ENCODE data around the gene ANKRD35. TPM values are rescaled to one million over a fixed set of nuclear protein-coding genes. Genes with fewer than 3 reads are reported as not detected.

The ANKRD35 gene
- polyA plus RNA-seq, 3 donors = 0.40 to 1.5 (median 1.3) TPM

DNA sequence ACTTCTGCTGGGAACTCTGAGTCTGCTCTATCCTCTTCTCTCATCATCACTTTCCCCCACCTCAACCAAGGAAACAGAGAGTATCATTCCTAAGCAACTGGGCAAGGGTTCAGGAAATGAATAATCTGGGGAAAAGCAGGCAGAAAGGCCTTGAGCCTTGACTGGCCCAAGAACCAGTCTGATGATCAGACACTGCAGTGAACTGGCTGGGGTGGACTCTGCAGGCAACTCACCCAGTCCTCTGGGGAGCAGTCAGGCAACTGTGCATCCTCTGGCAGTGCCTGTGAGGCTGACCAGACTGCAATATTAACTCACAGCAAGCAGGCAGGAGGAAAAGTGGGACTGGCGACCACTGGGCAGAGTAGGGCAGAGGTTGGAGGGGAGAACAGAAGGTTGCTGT is 991 bp downstream of the ANKRD35 start:
- TF ChIP-seq, protein P1, sequence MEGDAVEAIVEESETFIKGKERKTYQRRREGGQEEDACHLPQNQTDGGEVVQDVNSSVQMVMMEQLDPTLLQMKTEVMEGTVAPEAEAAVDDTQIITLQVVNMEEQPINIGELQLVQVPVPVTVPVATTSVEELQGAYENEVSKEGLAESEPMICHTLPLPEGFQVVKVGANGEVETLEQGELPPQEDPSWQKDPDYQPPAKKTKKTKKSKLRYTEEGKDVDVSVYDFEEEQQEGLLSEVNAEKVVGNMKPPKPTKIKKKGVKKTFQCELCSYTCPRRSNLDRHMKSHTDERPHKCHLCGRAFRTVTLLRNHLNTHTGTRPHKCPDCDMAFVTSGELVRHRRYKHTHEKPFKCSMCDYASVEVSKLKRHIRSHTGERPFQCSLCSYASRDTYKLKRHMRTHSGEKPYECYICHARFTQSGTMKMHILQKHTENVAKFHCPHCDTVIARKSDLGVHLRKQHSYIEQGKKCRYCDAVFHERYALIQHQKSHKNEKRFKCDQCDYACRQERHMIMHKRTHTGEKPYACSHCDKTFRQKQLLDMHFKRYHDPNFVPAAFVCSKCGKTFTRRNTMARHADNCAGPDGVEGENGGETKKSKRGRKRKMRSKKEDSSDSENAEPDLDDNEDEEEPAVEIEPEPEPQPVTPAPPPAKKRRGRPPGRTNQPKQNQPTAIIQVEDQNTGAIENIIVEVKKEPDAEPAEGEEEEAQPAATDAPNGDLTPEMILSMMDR (IDR thresholded peaks at IDR 0.05) = no peak
- Mint-ChIP-seq H3K27me3 (ENCODE audit: low read depth in 3 of 3) (peaks cover 13 to 24% (median 16%) of the 10 kb centered on the region in 3 donors), H3K9me3 (peaks cover 0 to 2% (median 0%) of the 10 kb centered on the region in 7 donors), H3K36me3 (no peaks in the 10 kb centered on the region), H3K27ac (no peak overlapping the region), H3K4me3 (peak overlapping the region in 1 of 2 donors; percentile 92), H3K4me1 (peaks cover 19% of the 10 kb centered on the region)
- no peak overlapping the region for H3K9ac ChIP-seq (ENCODE audit: insufficient read depth, low read length, poor library complexity, severe bottlenecking)
- peaks cover 8 to 18% of the 10 kb centered on the region in 2 donors for H3K4me1 ChIP-seq (ENCODE audit: control insufficient read depth in 1 of 2, insufficient read depth in 2 of 2, low read length in 2 of 2)
- no peak for DNase-seq
- 94% methylated on average over 1 of the region's 1 CpG for WGBS (ENCODE audit: insufficient coverage)
- no peaks in the 10 kb centered on the region for H3K79me2 ChIP-seq (ENCODE audit: insufficient read depth, low read length)
- intact Hi-C loops (cut with micrococcal nuclease) = loop anchor here in 1 of 2 donors (5.0 kb wide), 1 partner anchor 37 kb away; the partner anchor contains the start of gene NUDT17
- no peak overlapping the region for H3K27ac ChIP-seq (ENCODE audit: low read depth in 1 of 2, low read length in 2 of 2)
- no peak overlapping the region for H2AFZ ChIP-seq (ENCODE audit: insufficient read depth, low read depth, low read length, poor library complexity, severe bottlenecking)
- H3K4me2 ChIP-seq (replicated peaks; ENCODE audit: extremely low read depth, low read length, poor library complexity, severe bottlenecking) = no peak overlapping the region
- no peaks in the 10 kb centered on the region for H4K20me1 ChIP-seq (ENCODE audit: insufficient read depth, low read length)
- H3K36me3 ChIP-seq (replicated peaks in 1 of 2; ENCODE audit: control insufficient read depth in 1 of 2, insufficient read depth in 2 of 2, low read length in 2 of 2) = no peaks in the 10 kb centered on the region
- H3K4me3 ChIP-seq (replicated peaks in 1 of 3; ENCODE audit: low read depth in 2 of 3, low read length in 3 of 3) = no peak overlapping the region
- peaks cover 5 to 14% of the 10 kb centered on the region in 2 donors for H3K27me3 ChIP-seq (ENCODE audit: control insufficient read depth in 2 of 2, insufficient read depth in 2 of 2, low read length in 2 of 2)
- no peaks in the 10 kb centered on the region for H3K9me3 ChIP-seq (replicated peaks in 1 of 2; ENCODE audit: control insufficient read depth in 1 of 2, insufficient read depth in 1 of 2, low read length in 2 of 2)

DNA sequence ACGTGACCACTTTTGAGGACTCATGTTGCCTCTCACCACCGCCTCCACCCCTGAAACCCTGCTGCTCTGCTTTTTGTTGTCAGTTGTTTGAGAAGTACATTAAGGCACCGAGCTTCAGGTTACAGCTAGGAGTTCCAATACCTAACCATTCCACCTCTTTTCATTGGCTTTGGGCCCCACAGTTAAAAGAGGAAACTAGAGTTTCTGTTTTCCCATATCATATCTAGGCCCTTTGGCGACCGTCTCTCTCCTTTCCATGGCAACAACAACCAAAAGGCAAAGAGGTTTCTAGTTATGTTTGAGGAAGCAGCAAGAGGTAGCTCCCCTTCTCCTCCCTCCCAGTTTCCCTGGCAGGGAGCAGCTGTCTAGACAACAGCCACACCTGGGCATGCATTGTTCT is 5.9 kb downstream of the ANKRD35 start:
- Mint-ChIP-seq H3K36me3 (no peaks in the 10 kb centered on the region), H3K9me3 (peaks cover 0 to 3% (median 0%) of the 10 kb centered on the region in 7 donors), H3K27ac (no peak overlapping the region), H3K27me3 (ENCODE audit: low read depth in 3 of 3) (peaks cover 3 to 14% (median 6%) of the 10 kb centered on the region in 3 donors), H3K4me1 (peaks cover 8% of the 10 kb centered on the region), H3K4me3 (no peak overlapping the region)
- H2AFZ ChIP-seq (ENCODE audit: insufficient read depth, low read depth, low read length, poor library complexity, severe bottlenecking) = no peak overlapping the region
- H3K9me3 ChIP-seq (replicated peaks in 1 of 2; ENCODE audit: control insufficient read depth in 1 of 2, insufficient read depth in 1 of 2, low read length in 2 of 2) = no peaks in the 10 kb centered on the region
- intact Hi-C loops (cut with micrococcal nuclease) = no loop called here
- H3K9ac ChIP-seq (ENCODE audit: insufficient read depth, low read length, poor library complexity, severe bottlenecking) = no peak overlapping the region
- no peaks in the 10 kb centered on the region for H4K20me1 ChIP-seq (ENCODE audit: insufficient read depth, low read length)
- H3K79me2 ChIP-seq (ENCODE audit: insufficient read depth, low read length) = no peaks in the 10 kb centered on the region
- H3K4me1 ChIP-seq (ENCODE audit: control insufficient read depth in 1 of 2, insufficient read depth in 2 of 2, low read length in 2 of 2) = no peaks in the 10 kb centered on the region
- H3K27me3 ChIP-seq (ENCODE audit: control insufficient read depth in 2 of 2, insufficient read depth in 2 of 2, low read length in 2 of 2) = peaks cover 0 to 7% of the 10 kb centered on the region in 2 donors
- 100% methylated on average over 1 of the region's 5 CpGs for WGBS (ENCODE audit: insufficient coverage)
- H3K4me2 ChIP-seq (replicated peaks; ENCODE audit: extremely low read depth, low read length, poor library complexity, severe bottlenecking) = no peak overlapping the region
- no peaks in the 10 kb centered on the region for H3K36me3 ChIP-seq (replicated peaks in 1 of 2; ENCODE audit: control insufficient read depth in 1 of 2, insufficient read depth in 2 of 2, low read length in 2 of 2)
- TF ChIP-seq, protein P1 (IDR thresholded peaks at IDR 0.05) = no peak
- no peak overlapping the region for H3K4me3 ChIP-seq (replicated peaks in 1 of 3; ENCODE audit: low read depth in 2 of 3, low read length in 3 of 3)
- no peak for DNase-seq
- no peak overlapping the region for H3K27ac ChIP-seq (ENCODE audit: low read depth in 1 of 2, low read length in 2 of 2)
